HG02798 (cell line): ENCODE measurements around the gene CSRP3.
A peak's percentile ranks its signal among the peaks of the same experiment; 100 is the strongest.

Experiments used
- ATAC-seq: cut with Tn5 transposase; IDR thresholded peaks from one replicate; pipeline ENCODE4 v1.9.1; 2021; ENCODE audit warnings: mild to moderate bottlenecking; ENCODE audit not compliant: unreplicated experiment, poor library complexity

The CSRP3 gene

GRCh38 chr11:19201737-19202605 lies at the start of gene CSRP3:
CSRP3 (minus strand) TSS chr11:19201983; CDS start chr11:19192448, 9,535 bp downstream.
- ATAC-seq = no peak

- ATAC-seq = no peak
These were observed 49.8 kb upstream of the CSRP3 start for GRCh38 chr11:19251577-19251976.

- no peak for ATAC-seq
These were observed 45.0 kb upstream of the CSRP3 start for GRCh38 chr11:19246816-19247215.

GRCh38 chr11:19245351-19245750 lies 43.6 kb upstream of the CSRP3 start:
- no peak for ATAC-seq

GRCh38 chr11:19244621-19245020 lies 42.8 kb upstream of the CSRP3 start:
- ATAC-seq = no peak

- ATAC-seq = no peak
These were observed 42.3 kb upstream of the CSRP3 start for GRCh38 chr11:19244084-19244483.

- ATAC-seq = no peak
These were observed 41.8 kb upstream of the CSRP3 start for GRCh38 chr11:19243613-19244012.

GRCh38 chr11:19243143-19243542 lies 41.4 kb upstream of the CSRP3 start:
- ATAC-seq = no peak

- no peak for ATAC-seq
These were observed 40.6 kb upstream of the CSRP3 start for GRCh38 chr11:19242179-19242932.

GRCh38 chr11:19241260-19242178 lies 39.7 kb upstream of the CSRP3 start:
- peak; percentile 28 for ATAC-seq

GRCh38 chr11:19240420-19241259 lies 38.9 kb upstream of the CSRP3 start, which contains the start of gene E2F8:
E2F8 (minus strand) TSS chr11:19240945; CDS start chr11:19240121, 824 bp downstream.
- peak; percentile 95 for ATAC-seq

GRCh38 chr11:19239039-19239438 lies 37.3 kb upstream of the CSRP3 start:
- ATAC-seq = no peak

GRCh38 chr11:19237813-19238212 lies 36.0 kb upstream of the CSRP3 start:
- no peak for ATAC-seq

GRCh38 chr11:19237381-19237780 lies 35.6 kb upstream of the CSRP3 start:
- ATAC-seq = no peak

- no peak for ATAC-seq
These were observed 32.5 kb upstream of the CSRP3 start for GRCh38 chr11:19234231-19234817.

- no peak for ATAC-seq
These were observed 31.2 kb upstream of the CSRP3 start for GRCh38 chr11:19232910-19233503.

GRCh38 chr11:19229671-19230070 lies 27.9 kb upstream of the CSRP3 start:
- ATAC-seq = no peak

- ATAC-seq = no peak
These were observed 27.2 kb upstream of the CSRP3 start for GRCh38 chr11:19228968-19229367.
